ENCODE data around the gene RPS6KB2. TPM values are rescaled to one million over a fixed set of nuclear protein-coding genes. Genes with fewer than 3 reads are reported as not detected.

Gene RPS6KB2
- polyA plus RNA-seq, 1 donor (not counting 4 experiments of a cell fraction or from before 2014, with no cell fraction given) = 61.4 TPM

DNA sequence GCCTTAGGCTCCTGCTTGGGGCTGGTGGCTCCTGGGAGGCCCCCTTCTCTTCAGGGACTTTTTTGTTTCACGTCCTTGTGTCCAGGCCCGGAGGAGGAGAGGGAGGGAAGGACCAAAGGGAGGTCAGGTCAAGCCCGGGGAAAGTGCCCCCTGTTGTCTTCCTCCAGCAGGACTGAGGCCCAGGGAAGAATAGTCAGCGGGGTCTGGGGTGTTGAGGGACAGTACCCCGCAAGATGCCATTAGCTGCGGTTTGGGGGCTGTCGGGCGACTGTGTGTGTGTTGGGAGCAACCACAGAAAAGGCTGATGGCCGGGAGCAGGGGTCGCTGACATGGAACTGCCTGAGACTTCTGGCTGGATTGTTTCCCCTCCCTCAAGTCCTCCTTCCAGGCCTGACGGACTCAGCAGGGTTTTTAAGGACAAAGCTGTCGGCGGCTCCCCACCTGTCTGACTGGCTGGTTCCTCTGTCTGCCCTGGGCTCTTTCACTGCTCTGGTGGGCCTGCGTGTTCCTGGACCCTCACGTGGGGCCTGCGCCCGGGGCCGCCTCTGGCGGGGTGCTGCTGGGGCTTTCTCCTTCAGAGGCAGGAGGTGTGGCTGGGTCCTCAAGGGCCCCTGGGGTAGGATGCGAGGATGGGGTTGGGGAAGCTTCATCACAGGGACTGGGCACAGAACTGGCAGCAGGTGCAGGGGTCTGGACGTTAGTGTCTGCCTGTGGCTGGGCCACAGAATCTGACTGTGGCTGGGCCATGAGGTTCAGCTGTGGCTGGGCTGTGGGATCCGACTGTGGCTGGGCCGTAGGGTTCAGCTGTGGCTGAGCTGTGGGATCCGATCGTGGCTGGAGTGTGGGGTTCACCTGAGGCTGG lies 22.7 kb downstream of the RPS6KB2 start:
- no peak overlapping the region for H3K4me2 ChIP-seq (ENCODE audit: control insufficient read depth, extremely low read depth, insufficient read depth, low read depth, low read length)

DNA sequence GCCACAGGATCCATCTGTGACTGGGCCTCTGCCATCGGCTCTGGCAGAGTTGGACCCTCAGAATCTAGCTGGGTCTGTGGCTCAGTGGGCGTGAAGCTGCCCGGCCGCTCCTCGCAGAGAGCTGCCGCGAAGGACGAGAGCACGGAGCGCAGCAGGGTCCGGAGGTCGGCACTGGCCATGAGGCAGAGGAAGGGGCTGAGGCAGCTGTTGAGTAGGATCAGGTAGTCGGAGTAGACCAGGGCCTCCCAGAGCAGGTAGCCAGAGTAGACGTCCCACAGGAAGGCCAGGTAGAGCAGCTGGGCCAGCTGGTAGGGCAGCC lies 23.3 kb downstream of the RPS6KB2 start:
- Histone ChIP-seq H2AFZ (ENCODE audit: control insufficient read depth, low read length) (no peak overlapping the region), H3K9me1 (ENCODE audit: control insufficient read depth, extremely low read depth, insufficient read depth, low read length) (no peaks in the 10 kb centered on the region), H3K4me3 (ENCODE audit: control insufficient read depth in 2 of 3, extremely low read depth in 1 of 3, insufficient read depth in 2 of 3, low read depth in 1 of 3, low read length in 3 of 3) (no peak overlapping the region), H3K9ac (ENCODE audit: control insufficient read depth, extremely low read depth, insufficient read depth, low read length) (no peak overlapping the region), H3K9me3 (ENCODE audit: control insufficient read depth, low read depth, low read length) (no peaks in the 10 kb centered on the region), H3K4me2 (ENCODE audit: control insufficient read depth, extremely low read depth, insufficient read depth, low read depth, low read length) (no peak overlapping the region), H3K27ac (ENCODE audit: control insufficient read depth, insufficient read depth, low read length) (no peak overlapping the region), H4K20me1 (ENCODE audit: control insufficient read depth, extremely low read depth, insufficient read depth, low read length) (no peaks in the 10 kb centered on the region), H3K4me1 (ENCODE audit: control insufficient read depth, extremely low read depth, insufficient read depth, low read length) (no peaks in the 10 kb centered on the region), H3K79me2 (ENCODE audit: control insufficient read depth, insufficient read depth, low read length) (no peaks in the 10 kb centered on the region), H3K27me3 (ENCODE audit: control insufficient read depth, extremely low read depth, insufficient read depth, low read length) (no peaks in the 10 kb centered on the region), H3K36me3 (ENCODE audit: control insufficient read depth in 2 of 2, extremely low read depth in 1 of 2, insufficient read depth in 2 of 2, low read length in 2 of 2) (no peaks in the 10 kb centered on the region)
- no peak for FAIRE-seq
- dilution Hi-C loops (cut with MboI; ENCODE audit: extremely low pct_ligation_motif_present, low sequenced_read_pairs) = no loop called here
- DNase-seq (ENCODE audit: low read depth, low spot score) = no peak
- no peak for TF ChIP-seq CTCF (optimal IDR thresholded peaks at IDR 0.05 in 1 of 3, IDR thresholded peaks at IDR 0.05 in 1 of 3, conservative IDR thresholded peaks at IDR 0.05 in 1 of 3; ENCODE audit: extremely low read depth in 1 of 3, insufficient read depth in 2 of 3, low read length in 3 of 3)
- TF ChIP-seq EZH2 (IDR thresholded peaks at IDR 0.05; ENCODE audit: low read length) = no peak

More for the DNA sequence above, 22.7 kb downstream of the RPS6KB2 start:
- Histone ChIP-seq H3K27ac (ENCODE audit: control insufficient read depth, insufficient read depth, low read length) (no peak overlapping the region), H3K9ac (ENCODE audit: control insufficient read depth, extremely low read depth, insufficient read depth, low read length) (no peak overlapping the region), H3K36me3 (ENCODE audit: control insufficient read depth in 2 of 2, extremely low read depth in 1 of 2, insufficient read depth in 2 of 2, low read length in 2 of 2) (no peaks in the 10 kb centered on the region), H4K20me1 (ENCODE audit: control insufficient read depth, extremely low read depth, insufficient read depth, low read length) (no peaks in the 10 kb centered on the region), H3K4me1 (ENCODE audit: control insufficient read depth, extremely low read depth, insufficient read depth, low read length) (no peaks in the 10 kb centered on the region), H3K9me1 (ENCODE audit: control insufficient read depth, extremely low read depth, insufficient read depth, low read length) (no peaks in the 10 kb centered on the region), H3K27me3 (ENCODE audit: control insufficient read depth, extremely low read depth, insufficient read depth, low read length) (no peaks in the 10 kb centered on the region), H3K9me3 (ENCODE audit: control insufficient read depth, low read depth, low read length) (no peaks in the 10 kb centered on the region), H3K79me2 (ENCODE audit: control insufficient read depth, insufficient read depth, low read length) (no peaks in the 10 kb centered on the region), H3K4me3 (ENCODE audit: control insufficient read depth in 2 of 3, extremely low read depth in 1 of 3, insufficient read depth in 2 of 3, low read depth in 1 of 3, low read length in 3 of 3) (no peak overlapping the region), H2AFZ (ENCODE audit: control insufficient read depth, low read length) (no peak overlapping the region)
- DNase-seq (ENCODE audit: low read depth, low spot score) (no peak), FAIRE-seq (no peak)
- no peak for TF ChIP-seq EZH2 (IDR thresholded peaks at IDR 0.05; ENCODE audit: low read length)
- TF ChIP-seq CTCF (optimal IDR thresholded peaks at IDR 0.05 in 1 of 3, IDR thresholded peaks at IDR 0.05 in 1 of 3, conservative IDR thresholded peaks at IDR 0.05 in 1 of 3; ENCODE audit: extremely low read depth in 1 of 3, insufficient read depth in 2 of 3, low read length in 3 of 3) = no peak
- dilution Hi-C loops (cut with MboI; ENCODE audit: extremely low pct_ligation_motif_present, low sequenced_read_pairs) = no loop called here

Data from keratinocyte (primary cell).